ENCODE results near the gene NFATC1. TPM values are rescaled to one million over a fixed set of nuclear protein-coding genes. Genes with fewer than 3 reads are reported as not detected.

The NFATC1 gene
- total RNA-seq, 2 donors from 2014 or later = 5.2 to 5.9 TPM

GRCh38 chr18:79439628-79440023, 43.9 kb downstream of the NFATC1 start:
- intact Hi-C loops (cut with DNase I) = no loop called here
- TF ChIP-seq POLR2A (IDR thresholded peaks at IDR 0.05) = no peak
- TF ChIP-seq CTCF (IDR thresholded peaks at IDR 0.05) = no peak
- H3K9me3 ChIP-seq = no peaks in the 10 kb centered on the region
- H3K4me3 ChIP-seq = no peak overlapping the region
- H3K4me1 ChIP-seq = no peaks in the 10 kb centered on the region
- DNase-seq (no peak), ATAC-seq (no peak)
- H3K36me3 ChIP-seq (replicated peaks in 1 of 2; ENCODE audit: insufficient read depth in 1 of 2, low read depth in 2 of 2) = no peaks in the 10 kb centered on the region
- H3K27me3 ChIP-seq = no peaks in the 10 kb centered on the region
- WGBS, 2 donors = 83 to 84% methylated on average over 16 of the region's 16 CpGs
- H3K27ac ChIP-seq = no peak overlapping the region

- H3K9me3 ChIP-seq = no peaks in the 10 kb centered on the region
- intact Hi-C loops (cut with DNase I) = no loop called here
- no peak overlapping the region for H3K4me3 ChIP-seq
- H3K36me3 ChIP-seq (replicated peaks in 1 of 2; ENCODE audit: insufficient read depth in 1 of 2, low read depth in 2 of 2) = no peaks in the 10 kb centered on the region
- no peak for DNase-seq
- no peak overlapping the region for H3K27ac ChIP-seq
- ATAC-seq = no peak
- no peaks in the 10 kb centered on the region for H3K4me1 ChIP-seq
- WGBS, 2 donors = 73 to 79% methylated on average over 8 to 30 of the region's 31 CpGs
- H3K27me3 ChIP-seq = no peaks in the 10 kb centered on the region
- TF ChIP-seq POLR2A (IDR thresholded peaks at IDR 0.05) (no peak), CTCF (IDR thresholded peaks at IDR 0.05) (no peak)
Observed at GRCh38 chr18:79440316-79441110, 44.8 kb downstream of the NFATC1 start.

- H3K4me3 ChIP-seq = no peak overlapping the region
- H3K27ac ChIP-seq = no peak overlapping the region
- H3K4me1 ChIP-seq = no peaks in the 10 kb centered on the region
- DNase-seq (no peak), ATAC-seq (no peak)
- WGBS, 2 donors = 93 to 95% methylated on average over 12 to 16 of the region's 16 CpGs
- H3K27me3 ChIP-seq = no peaks in the 10 kb centered on the region
- no peaks in the 10 kb centered on the region for H3K9me3 ChIP-seq
- TF ChIP-seq POLR2A (IDR thresholded peaks at IDR 0.05) (no peak), CTCF (IDR thresholded peaks at IDR 0.05) (no peak)
- H3K36me3 ChIP-seq (replicated peaks in 1 of 2; ENCODE audit: insufficient read depth in 1 of 2, low read depth in 2 of 2) = no peaks in the 10 kb centered on the region
- intact Hi-C loops (cut with DNase I) = no loop called here
Observed at GRCh38 chr18:79441420-79441819, 45.7 kb downstream of the NFATC1 start.

- Histone ChIP-seq H3K27me3 (no peaks in the 10 kb centered on the region), H3K4me1 (no peaks in the 10 kb centered on the region), H3K4me3 (no peak overlapping the region), H3K36me3 (replicated peaks in 1 of 2; ENCODE audit: insufficient read depth in 1 of 2, low read depth in 2 of 2) (no peaks in the 10 kb centered on the region), H3K27ac (no peak overlapping the region), H3K9me3 (no peaks in the 10 kb centered on the region)
- 77 to 79% methylated on average over 15 to 28 of the region's 29 CpGs for WGBS, 2 donors
- ATAC-seq (no peak), DNase-seq (no peak)
- TF ChIP-seq POLR2A (IDR thresholded peaks at IDR 0.05) (no peak), CTCF (IDR thresholded peaks at IDR 0.05) (no peak)
- intact Hi-C loops (cut with DNase I) = no loop called here
Observed at GRCh38 chr18:79442508-79443221, 46.9 kb downstream of the NFATC1 start.
